NCI-H2196 (cell line): ENCODE measurements around the gene EIF4E2.

Experiments
- DNase-seq: peaks from one replicate; lab custom pipeline; 2025; ENCODE audit not compliant: unreplicated experiment; lab: John Stamatoyannopoulos, UW

Gene EIF4E2

DNA sequence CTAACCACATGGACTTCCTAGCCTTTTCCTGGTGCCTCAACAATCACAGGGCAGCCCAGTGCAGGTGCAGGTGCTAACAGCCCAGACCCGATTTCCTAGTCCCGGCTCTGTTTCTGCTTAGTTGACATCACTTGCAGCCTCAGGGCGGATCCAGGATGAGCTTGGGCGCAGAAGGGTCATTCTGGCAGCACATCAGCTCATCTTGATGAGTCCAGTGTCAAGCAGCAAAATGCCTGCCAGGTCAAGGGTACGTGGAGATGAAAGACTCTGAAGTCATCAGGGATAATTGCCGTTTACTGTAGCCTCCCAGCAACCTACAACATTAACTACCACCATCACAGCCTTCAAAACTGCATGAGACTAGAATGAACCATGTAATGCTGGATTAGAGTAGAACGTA, 43.5 kb downstream of the EIF4E2 start:
- DNase-seq: no peak

DNA sequence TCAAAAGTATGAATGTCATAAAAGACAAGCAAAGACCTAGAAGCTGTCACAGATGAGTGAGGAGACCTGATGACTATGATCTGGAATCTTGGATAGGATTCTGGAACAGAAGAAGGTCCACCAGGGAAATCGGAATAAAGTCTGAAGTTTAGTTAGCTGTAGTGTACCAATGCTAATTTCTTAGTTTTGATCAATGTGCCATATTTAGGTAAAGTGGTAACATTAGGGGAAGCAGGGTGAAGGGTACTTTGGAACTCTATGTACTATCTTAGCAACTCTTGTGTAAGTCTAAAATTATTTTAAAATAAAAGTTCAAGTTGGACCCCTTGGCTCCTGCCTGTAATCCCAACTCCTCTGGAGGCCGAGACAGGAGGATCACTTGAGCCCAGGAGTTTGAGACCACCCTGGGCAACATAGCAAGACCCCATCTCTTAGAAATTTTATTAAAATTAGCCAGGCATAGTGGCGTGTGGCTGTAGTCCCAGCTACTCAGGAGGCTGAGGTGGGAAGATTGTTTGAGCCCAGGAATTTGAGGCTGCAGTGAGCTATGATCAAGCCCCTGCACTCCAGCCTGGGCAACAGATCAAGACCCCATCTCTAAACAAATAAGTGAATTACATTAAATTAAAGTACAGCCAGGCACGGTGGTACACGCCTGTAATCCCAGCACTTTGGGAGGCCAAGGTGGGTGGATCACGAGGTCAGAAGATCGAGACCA, 47.0 kb downstream of the EIF4E2 start:
- no peak for DNase-seq

DNA sequence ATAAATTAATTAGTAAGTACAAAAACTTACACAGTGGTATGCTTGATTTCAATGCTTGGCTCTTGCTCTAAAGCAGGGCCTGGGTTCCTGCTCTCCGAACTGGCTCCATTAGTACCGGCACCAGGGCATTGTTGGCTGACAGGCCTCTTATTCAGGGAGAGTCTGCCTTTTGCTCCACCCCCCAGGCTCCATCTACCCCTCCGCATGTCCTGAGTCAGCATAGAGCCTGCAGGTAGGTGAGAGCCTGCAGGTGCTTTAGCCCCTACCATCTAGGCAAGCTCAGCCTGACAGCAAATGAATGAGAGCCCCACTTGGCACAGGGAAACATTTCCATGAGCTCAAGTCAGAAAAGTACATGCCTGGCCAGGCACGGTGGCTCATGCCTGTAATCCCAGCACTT, 47.8 kb downstream of the EIF4E2 start:
- no peak for DNase-seq

DNA sequence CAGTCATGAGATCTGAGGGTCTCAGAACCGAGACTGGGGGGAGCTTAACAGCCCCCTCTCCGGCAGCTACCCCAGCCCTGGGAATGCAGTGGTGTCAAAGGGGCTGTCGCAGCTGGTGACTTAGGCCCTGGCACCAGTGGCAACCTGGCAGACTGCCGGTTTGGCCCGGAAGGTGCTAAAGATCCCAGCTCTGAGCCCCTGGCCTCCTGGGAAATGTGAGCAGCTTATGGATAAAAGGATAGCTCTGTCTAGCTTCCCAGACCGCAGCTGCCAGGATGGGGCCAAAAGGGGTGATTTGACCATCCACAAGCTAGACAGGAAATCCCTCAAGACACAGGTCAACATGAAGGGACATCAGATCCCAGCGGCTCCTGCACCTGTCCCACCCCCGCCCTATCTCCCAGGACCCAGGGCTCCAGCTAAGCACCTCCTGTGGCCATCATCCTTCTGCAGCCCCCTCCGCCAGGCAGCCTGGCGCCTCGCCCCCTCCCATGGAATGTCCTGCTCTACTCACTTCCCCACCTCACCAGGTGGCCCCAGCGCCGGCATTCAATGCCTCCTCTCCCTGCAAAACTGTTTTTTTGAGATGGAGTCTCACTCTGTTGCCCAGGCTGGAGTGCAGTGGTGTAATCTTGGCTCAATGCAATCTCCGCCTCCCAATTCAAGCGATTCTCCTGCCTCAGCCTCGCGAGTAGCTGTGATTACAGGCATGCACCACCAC, 49.7 kb downstream of the EIF4E2 start:
- no peak for DNase-seq

DNA sequence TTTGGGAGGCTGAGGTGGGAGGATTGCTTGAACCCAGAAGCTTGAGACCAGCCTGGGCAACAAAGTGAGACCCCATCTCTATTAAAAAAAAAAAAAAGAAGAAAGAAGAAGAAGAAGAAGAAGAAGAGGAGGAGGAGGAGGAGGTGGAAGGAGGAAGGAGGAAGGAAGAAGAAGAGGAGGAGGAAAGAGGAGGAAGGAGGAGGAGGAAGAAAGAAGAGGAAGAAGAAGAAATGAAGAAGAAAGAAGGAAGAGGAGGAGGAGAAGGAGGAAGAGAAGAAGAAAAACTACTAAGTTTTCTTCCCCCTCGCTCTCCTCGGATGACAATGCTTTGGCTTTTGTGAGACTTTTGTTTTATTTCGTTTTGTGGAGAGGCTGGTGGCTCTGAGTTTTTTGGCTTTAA, 52.8 kb downstream of the EIF4E2 start:
- DNase-seq: no peak

DNA sequence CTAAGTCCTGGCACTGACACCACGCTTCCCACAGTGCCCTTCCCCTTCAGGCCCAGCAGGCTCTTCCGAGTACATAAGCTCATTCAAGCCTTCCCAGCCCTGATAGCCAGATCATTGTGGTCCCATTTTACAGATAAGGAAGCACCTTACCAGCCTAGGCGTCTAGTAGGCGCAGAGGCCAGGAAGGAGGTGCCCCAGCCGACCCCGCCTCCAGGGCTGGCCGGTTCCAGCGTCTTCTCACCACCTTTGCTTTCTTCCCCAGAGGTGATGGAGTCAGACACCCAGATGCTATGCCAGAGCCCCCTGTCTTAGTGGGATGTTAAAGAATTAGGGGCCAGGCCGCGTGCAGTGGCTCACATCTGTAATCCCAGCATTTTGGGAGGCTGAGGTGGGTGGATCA, 54.0 kb downstream of the EIF4E2 start:
- no peak for DNase-seq

DNA sequence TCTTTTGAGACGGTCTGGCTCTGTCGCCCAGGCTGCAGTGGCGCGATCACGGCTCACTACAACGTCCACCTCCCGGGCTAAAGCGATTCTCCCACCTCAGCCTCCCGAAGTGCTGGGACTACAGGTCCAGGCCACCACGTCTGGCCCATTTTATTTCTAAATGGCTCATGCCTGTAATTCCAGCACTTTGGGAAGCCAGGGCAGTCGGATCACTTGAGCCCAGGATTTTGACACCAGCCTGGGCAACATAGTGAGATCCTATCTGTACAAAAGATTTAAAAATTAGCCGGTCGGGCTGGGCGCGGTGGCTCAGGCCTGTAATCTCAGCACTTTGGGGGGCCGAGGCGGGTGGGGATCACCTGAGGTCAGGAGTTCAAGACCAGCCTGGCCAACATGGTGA, 56.5 kb downstream of the EIF4E2 start:
- DNase-seq: no peak

DNA sequence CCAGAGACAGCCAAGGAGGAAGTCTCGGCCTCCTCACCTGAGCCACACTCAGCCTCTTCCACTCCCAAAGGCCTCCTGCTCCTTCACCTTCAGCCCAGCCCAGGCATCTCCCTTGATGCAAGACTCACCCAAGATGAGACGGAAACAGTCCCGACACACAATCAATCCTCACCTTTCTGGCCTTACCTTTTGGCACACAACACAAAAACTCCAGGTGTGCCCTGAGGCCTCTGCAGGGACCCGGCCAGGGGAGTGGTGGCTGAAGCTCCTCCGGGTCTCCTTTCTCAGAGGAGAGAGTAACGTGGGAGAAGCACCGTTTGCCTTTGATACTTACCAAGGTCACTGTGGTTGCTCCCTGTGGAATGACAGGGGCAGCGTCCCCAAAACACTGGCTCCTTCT, 59.1 kb downstream of the EIF4E2 start:
- DNase-seq: no peak

DNA sequence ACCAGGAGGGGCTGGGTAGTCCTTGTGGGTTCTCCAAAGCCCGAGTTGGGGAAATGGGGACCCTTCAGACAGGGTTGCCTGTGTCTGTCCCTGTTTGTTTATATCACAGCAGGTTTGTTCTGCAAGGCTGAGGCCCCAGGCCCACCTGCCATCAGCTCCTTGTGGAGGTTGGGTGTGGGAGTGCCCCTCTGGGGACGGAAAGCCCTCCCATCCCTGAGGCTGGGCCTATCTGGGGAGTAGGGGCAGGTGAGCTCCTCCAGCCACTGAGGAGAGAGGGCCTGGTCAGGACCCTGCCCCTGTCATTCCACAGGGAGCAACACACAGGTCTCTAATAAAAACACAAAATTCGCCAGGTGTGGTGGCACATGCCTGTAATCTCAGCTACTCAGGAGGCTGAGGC, 59.6 kb downstream of the EIF4E2 start:
- no peak for DNase-seq

DNA sequence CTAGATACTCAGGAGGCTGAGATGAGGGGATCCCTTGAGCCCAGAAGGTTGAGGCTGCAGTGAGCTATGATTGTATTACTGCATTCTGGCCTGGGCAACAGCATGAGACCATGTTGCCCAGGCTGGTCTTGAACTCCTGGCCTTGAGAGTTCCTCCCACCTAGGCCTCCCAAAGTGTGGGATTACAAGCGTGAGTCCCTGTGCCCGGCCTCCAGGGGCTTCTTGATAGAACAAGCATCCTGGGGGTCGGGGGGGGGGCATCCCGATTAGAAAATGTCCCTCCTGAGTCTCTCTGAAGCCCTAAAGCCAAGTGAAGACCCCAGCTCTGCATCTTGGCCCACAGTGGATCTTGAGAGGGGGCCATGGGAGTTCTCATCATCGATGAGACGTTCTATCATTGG, 60.6 kb downstream of the EIF4E2 start:
- no peak for DNase-seq

DNA sequence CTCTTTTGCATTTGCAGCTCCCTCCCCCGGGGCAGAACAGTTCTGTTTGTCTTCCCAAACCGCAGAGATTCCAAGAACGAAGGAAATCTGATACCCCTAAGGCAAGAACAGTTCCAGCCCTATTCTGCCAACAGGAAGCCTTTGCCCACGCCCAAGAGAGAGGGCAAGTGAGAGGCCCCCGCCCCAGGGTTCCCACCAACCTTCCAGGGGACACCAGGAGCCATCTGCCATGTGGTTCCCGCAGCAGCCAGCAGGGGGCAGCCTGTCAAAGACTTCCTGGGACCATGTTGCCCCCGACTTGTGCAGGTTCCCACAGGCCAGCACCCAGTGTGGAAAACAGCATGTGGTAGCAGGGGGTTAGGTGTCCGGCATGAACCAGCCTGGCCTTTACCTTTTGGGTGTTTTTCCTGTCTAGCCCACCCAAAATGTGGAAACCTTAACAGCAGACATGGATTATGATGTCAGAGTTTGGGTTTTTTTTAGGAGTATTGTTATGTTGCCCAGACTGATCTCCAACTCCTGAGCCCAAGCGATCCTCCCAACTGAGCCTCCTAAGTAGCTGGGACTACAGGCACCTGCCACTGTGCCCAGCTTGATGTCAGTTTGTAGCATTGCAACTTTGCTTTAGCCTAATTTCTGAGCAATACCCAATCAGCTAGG, 61.2 kb downstream of the EIF4E2 start:
- peak; percentile 16 for DNase-seq

DNA sequence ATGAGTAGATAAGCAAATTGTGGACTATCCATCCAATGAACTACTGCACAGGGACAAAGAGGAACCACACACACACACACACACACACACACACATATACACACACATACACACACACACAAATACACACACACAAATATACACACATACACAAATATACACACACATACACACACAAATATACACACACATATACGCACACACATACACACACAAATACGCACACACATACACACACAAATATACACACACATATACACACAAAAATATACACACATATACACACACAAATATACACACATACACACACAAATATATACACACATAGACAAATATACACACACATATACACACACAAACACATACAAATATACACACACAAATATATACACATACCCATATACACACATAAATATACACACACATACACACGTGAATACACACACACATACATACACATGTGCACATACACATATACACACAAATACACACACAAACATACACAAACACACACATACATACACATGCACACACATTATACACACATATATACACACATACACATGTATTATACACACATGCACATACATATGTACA, 63.1 kb downstream of the EIF4E2 start:
- DNase-seq: no peak

DNA sequence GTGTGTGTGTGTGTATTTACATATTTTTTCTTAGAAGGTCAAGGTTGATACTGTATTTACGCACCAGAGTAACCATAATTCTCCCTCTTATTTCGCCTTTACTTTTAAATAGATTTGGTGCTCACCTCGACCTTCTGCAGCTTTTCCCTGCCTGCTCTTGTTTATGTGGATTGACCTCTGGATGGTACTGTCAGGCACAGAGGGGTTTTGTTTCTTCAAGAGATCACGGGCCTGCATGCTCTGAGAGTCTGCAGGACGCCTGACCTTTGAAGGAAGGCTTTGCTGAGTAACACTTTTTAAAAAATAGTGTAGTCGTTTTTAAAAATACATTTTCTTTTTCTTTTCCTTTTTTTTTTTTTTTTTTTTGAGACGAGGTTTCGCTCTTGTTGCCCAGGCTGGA, 64.8 kb downstream of the EIF4E2 start:
- DNase-seq: no peak
